CD4-positive, alpha-beta T cell treated with Interleukin-2 at 100 ng/mL for 4 hours (primary cell): ENCODE results near the gene SRPRB.

Experiments used
- DNase-seq: peaks from one replicate; pipeline ENCODE4 v3.0.0-alpha.2; 2020; ENCODE audit warnings: low spot score

SRPRB gene

GRCh38 chr3:133840767-133841166 is 35.2 kb downstream of the SRPRB start:
- no peak for DNase-seq

- DNase-seq, result no peak
Measured at GRCh38 chr3:133841196-133841595, 35.6 kb downstream of the SRPRB start.

- DNase-seq, result no peak
Measured at GRCh38 chr3:133842158-133842557, 36.5 kb downstream of the SRPRB start.

- no peak for DNase-seq
Measured at GRCh38 chr3:133843634-133844033, 38.0 kb downstream of the SRPRB start.

- no peak for DNase-seq
Measured at GRCh38 chr3:133845127-133845526, 39.5 kb downstream of the SRPRB start.

- no peak for DNase-seq
Measured at GRCh38 chr3:133849346-133849745, 43.7 kb downstream of the SRPRB start.

GRCh38 chr3:133850034-133850433 is 44.4 kb downstream of the SRPRB start:
- no peak for DNase-seq

- DNase-seq, result no peak
Measured at GRCh38 chr3:133851266-133851906, 45.8 kb downstream of the SRPRB start.

- DNase-seq, result no peak
Measured at GRCh38 chr3:133851931-133852330, 46.3 kb downstream of the SRPRB start.

- no peak for DNase-seq
Measured at GRCh38 chr3:133853063-133853924, 47.7 kb downstream of the SRPRB start.

GRCh38 chr3:133853925-133854227 is 48.3 kb downstream of the SRPRB start:
- no peak for DNase-seq

- DNase-seq, result no peak
Measured at GRCh38 chr3:133854264-133855001, 48.8 kb downstream of the SRPRB start.

GRCh38 chr3:133855002-133855370 is 49.4 kb downstream of the SRPRB start:
- no peak for DNase-seq

- no peak for DNase-seq
Measured at GRCh38 chr3:133855772-133856171, 50.2 kb downstream of the SRPRB start.

GRCh38 chr3:133856316-133856715 is 50.7 kb downstream of the SRPRB start:
- no peak for DNase-seq

- DNase-seq, result no peak
Measured at GRCh38 chr3:133857767-133858166, 52.2 kb downstream of the SRPRB start.

- DNase-seq, result no peak
Measured at GRCh38 chr3:133859381-133860234, 54.0 kb downstream of the SRPRB start.

- no peak for DNase-seq
Measured at GRCh38 chr3:133860519-133860918, 54.9 kb downstream of the SRPRB start.

- DNase-seq, result no peak
Measured at GRCh38 chr3:133862161-133862560, 56.5 kb downstream of the SRPRB start.

GRCh38 chr3:133863911-133864310 is 58.3 kb downstream of the SRPRB start:
- no peak for DNase-seq

GRCh38 chr3:133864616-133865015 is 59.0 kb downstream of the SRPRB start:
- DNase-seq, result no peak
